Upper lobe of left lung (tissue), 4 donors: ENCODE measurements around the gene NACC1.

Experiments used
- CTCF ChIP-seq, 6 experiments: fragments of 450-650 bp in 4 of 6; fragments of 200-600 bp in 2 of 6; sonication (generic) in 2 of 6; IDR thresholded peaks; one replicate each; pipeline ENCODE4 v1.5.1; 2016 to 2019; ENCODE audit warnings: antibody characterized with exemption in 6 of 6
- POLR2AphosphoS5 ChIP-seq, 2 donors: sonication (generic); formaldehyde crosslinking; IDR thresholded peaks; one replicate each; pipeline ENCODE4 v1.5.1; 2017; ENCODE audit warnings: antibody characterized with exemption in 2 of 2

- TF ChIP-seq CTCF (IDR thresholded peaks at IDR 0.05) = peak in 2 of 6 experiments; percentile 7 to 9
- peak; percentile 90 to 91 for TF ChIP-seq POLR2AphosphoS5 (IDR thresholded peaks at IDR 0.05)
Measured at GRCh38 chr19:13162724-13163608, 44.9 kb downstream of the NACC1 start.
